WERI-Rb-1 (cell line): ENCODE data around the gene ACER3.

ENCODE experiments used
- DNase-seq: peaks from one replicate; pipeline ENCODE4 v3.0.0-alpha.2; 2020
- H3K27ac ChIP-seq: fragments of 250-450 bp; sonication (Bioruptor Pico); 2 replicates; pipeline ENCODE4 v1.5.1; 2020; ENCODE audit warnings: mild to moderate bottlenecking, moderate library complexity
- H3K27me3 ChIP-seq: fragments of 250-450 bp; sonication (Bioruptor Pico); 2 replicates; pipeline ENCODE4 v1.5.1; 2021; ENCODE audit warnings: mild to moderate bottlenecking, low read depth, moderate library complexity; ENCODE audit not compliant: insufficient read depth, severe bottlenecking
- H3K36me3 ChIP-seq: fragments of 250-450 bp; sonication (Bioruptor Pico); 2 replicates; pipeline ENCODE4 v1.5.1; 2020; ENCODE audit warnings: mild to moderate bottlenecking, moderate library complexity
- H3K4me3 ChIP-seq: 2 replicates; pipeline ENCODE4 v1.5.1; 2011; ENCODE audit warnings: low read depth, mild to moderate bottlenecking, control low read depth, low read length
- H3K9me3 ChIP-seq: fragments of 250-450 bp; sonication (Bioruptor Pico); 2 replicates; pipeline ENCODE4 v1.5.1; 2021; ENCODE audit warnings: mild to moderate bottlenecking, moderate library complexity; ENCODE audit not compliant: severe bottlenecking
- TF ChIP-seq, protein P1 (sequence below): IDR thresholded peaks from 2 replicates; pipeline ENCODE4 v1.5.1; 2011; ENCODE audit warnings: low read depth, mild to moderate bottlenecking, control low read depth, inconsistent platforms, low read length

Gene ACER3

GRCh38 chr11:76830639-76831327, 29.9 kb upstream of the ACER3 start:
- Histone ChIP-seq H3K4me3 (no peak overlapping the region), H3K36me3 (no peaks in the 10 kb centered on the region), H3K27me3 (no peaks in the 10 kb centered on the region), H3K9me3 (peaks cover 2% of the 10 kb centered on the region), H3K27ac (peak overlapping the region; percentile 28; the same call in 1 of the 2 replicates)
- TF ChIP-seq, protein P1, sequence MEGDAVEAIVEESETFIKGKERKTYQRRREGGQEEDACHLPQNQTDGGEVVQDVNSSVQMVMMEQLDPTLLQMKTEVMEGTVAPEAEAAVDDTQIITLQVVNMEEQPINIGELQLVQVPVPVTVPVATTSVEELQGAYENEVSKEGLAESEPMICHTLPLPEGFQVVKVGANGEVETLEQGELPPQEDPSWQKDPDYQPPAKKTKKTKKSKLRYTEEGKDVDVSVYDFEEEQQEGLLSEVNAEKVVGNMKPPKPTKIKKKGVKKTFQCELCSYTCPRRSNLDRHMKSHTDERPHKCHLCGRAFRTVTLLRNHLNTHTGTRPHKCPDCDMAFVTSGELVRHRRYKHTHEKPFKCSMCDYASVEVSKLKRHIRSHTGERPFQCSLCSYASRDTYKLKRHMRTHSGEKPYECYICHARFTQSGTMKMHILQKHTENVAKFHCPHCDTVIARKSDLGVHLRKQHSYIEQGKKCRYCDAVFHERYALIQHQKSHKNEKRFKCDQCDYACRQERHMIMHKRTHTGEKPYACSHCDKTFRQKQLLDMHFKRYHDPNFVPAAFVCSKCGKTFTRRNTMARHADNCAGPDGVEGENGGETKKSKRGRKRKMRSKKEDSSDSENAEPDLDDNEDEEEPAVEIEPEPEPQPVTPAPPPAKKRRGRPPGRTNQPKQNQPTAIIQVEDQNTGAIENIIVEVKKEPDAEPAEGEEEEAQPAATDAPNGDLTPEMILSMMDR: no peak
- DNase-seq: peak; percentile 86

DNA sequence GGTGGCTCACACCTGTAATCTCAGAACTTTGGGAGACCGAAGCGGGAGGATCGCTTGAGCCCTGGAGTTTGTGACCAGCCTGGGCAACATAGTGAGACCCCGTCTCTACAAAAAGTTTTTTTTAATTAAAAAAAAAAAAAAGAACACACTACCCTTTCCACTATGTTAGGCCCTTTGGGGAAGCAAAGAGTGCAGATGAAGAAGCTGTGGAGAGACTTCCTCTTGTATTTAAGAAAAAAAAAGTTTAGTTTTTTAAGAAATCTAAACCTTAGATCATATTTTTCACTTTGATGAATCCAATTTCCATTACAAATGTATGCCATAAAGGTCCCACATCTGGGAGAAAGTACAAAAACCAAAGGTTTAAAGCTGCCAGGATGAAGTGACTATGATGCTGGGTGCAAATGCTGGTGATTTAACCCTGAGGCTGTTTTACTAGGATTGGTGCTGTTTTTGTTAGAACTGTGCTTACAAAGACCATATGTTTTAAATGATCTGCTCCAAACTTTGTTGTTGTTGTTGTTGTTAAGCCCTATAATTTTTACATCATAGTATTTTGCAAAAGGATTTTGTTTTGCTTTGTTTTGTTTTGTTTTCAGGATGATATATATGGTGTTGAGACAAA, 28.9 kb upstream of the ACER3 start:
- TF ChIP-seq, protein P1: no peak
- Histone ChIP-seq H3K9me3 (peaks cover 2% of the 10 kb centered on the region), H3K4me3 (no peak overlapping the region), H3K27me3 (no peaks in the 10 kb centered on the region), H3K27ac (no peak overlapping the region), H3K36me3 (no peaks in the 10 kb centered on the region)
- no peak for DNase-seq

DNA sequence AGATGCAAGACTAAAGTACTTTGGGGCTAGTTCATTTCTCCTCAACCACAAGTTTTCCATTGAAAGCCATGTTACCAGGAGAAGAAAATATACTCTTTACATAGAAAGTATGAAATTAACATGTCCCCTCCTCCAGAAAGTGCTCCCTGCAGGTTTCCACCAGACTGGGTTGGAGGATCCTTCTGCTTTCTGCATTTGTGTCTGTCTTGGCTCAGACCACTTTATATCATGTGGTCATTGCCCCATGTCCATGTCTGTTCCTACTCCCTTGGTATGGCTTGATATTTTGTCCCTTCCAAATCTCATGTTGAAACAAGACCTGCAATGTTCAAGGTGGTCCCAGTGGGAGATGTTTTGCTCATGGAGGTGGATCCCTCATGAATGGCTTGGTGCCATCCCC, 28.4 kb upstream of the ACER3 start:
- Histone ChIP-seq H3K36me3 (no peaks in the 10 kb centered on the region), H3K9me3 (peaks cover 2% of the 10 kb centered on the region), H3K27me3 (no peaks in the 10 kb centered on the region), H3K27ac (no peak overlapping the region), H3K4me3 (no peak overlapping the region)
- TF ChIP-seq, protein P1: no peak
- DNase-seq: no peak

- Histone ChIP-seq H3K27me3 (no peaks in the 10 kb centered on the region), H3K36me3 (no peaks in the 10 kb centered on the region), H3K9me3 (no peaks in the 10 kb centered on the region), H3K4me3 (no peak overlapping the region), H3K27ac (no peak overlapping the region)
- DNase-seq: no peak
- TF ChIP-seq, protein P1: no peak
These were observed 26.6 kb upstream of the ACER3 start for GRCh38 chr11:76834151-76834550.

GRCh38 chr11:76835036-76835435, 25.7 kb upstream of the ACER3 start:
- H3K9me3 ChIP-seq: no peaks in the 10 kb centered on the region
- TF ChIP-seq, protein P1: no peak
- H3K27ac ChIP-seq: no peak overlapping the region
- H3K4me3 ChIP-seq: no peak overlapping the region
- H3K27me3 ChIP-seq: no peaks in the 10 kb centered on the region
- no peak for DNase-seq
- H3K36me3 ChIP-seq: no peaks in the 10 kb centered on the region
